GM12878 (cell line): ENCODE results near the gene PPP1R27. TPM values are rescaled to one million over a fixed set of nuclear protein-coding genes. Genes with fewer than 3 reads are reported as not detected.

Experiments used
- ATAC-seq: fragments of 200-7000 bp; cut with Tn5 transposase; 3 replicates; pipeline ENCODE4 v1.9.1; 2020; ENCODE audit warnings: mild to moderate bottlenecking, moderate library complexity
- BruUV-seq: library from RNA; stranded (reverse); fragments of 400-500 nt; replicated peaks from 2 replicates; lab custom pipeline; 2021; lab: Mats Ljungman, UMichigan
- CTCF ChIA-PET: fragments of 300-600 bp; sonication (Branson Sonifier 250); formaldehyde crosslinking; extraction: SDS; loops from one replicate; lab custom pipeline; 2021; ENCODE audit warnings: inconsistent platforms; lab: Yijun Ruan, JAX
- POLR2A ChIA-PET: fragments of 350-600 bp; formaldehyde crosslinking; extraction: SDS; loops from one replicate; lab custom pipeline; 2021; ENCODE audit warnings: inconsistent platforms; lab: Charles Lee
- RAD21 ChIA-PET: fragments of 300-600 bp; sonication (Branson Sonifier 250); formaldehyde crosslinking; loops from one replicate; lab custom pipeline; 2023; ENCODE audit warnings: antibody characterized with exemption; ENCODE audit not compliant: unreplicated experiment; lab: Charles Lee
- SMC1A ChIA-PET: fragments of 300-600 bp; sonication (Branson Sonifier 250); formaldehyde crosslinking; loops from one replicate; lab custom pipeline; 2023; ENCODE audit not compliant: unreplicated experiment, uncharacterized antibody; lab: Charles Lee
- DNase-seq: peaks from one replicate; pipeline ENCODE4 v3.0.0-alpha.2; 2011; ENCODE audit warnings: low read depth, low spot score
- FAIRE-seq: peaks from 3 replicates; lab custom pipeline; 2011; peaks lifted over from hg19 to GRCh38; lab: Jason Lieb, UNC
- H2AFZ ChIP-seq: 2 replicates; pipeline ENCODE4 v1.6.0; 2011; ENCODE audit warnings: low read depth, low read length, control low read depth; ENCODE audit not compliant: control insufficient read depth
- H3K27ac ChIP-seq: 2 replicates; pipeline ENCODE4 v1.5.1; 2011; ENCODE audit warnings: control low read depth; ENCODE audit not compliant: control insufficient read depth, insufficient read depth
- H3K27me3 ChIP-seq, 2 experiments: replicated peaks in 1 of 2; 2 replicates each; pipeline versions ENCODE4 v1.6.0 to v1.6.1; 2011; ENCODE audit warnings: low read length in 1 of 2; ENCODE audit not compliant: control insufficient read depth in 2 of 2, insufficient read depth in 2 of 2
- H3K36me3 ChIP-seq, 2 experiments: 2 replicates each; pipeline ENCODE4 v1.5.1; 2011; ENCODE audit warnings: low read length in 1 of 2; ENCODE audit not compliant: control insufficient read depth in 2 of 2, insufficient read depth in 2 of 2
- H3K4me1 ChIP-seq: 2 replicates; pipeline ENCODE4 v1.6.1; 2011; ENCODE audit warnings: mild to moderate bottlenecking, low read length, moderate library complexity, mixed read lengths; ENCODE audit not compliant: control insufficient read depth, insufficient read depth
- H3K4me2 ChIP-seq: 2 replicates; pipeline ENCODE4 v1.6.0; 2011; ENCODE audit warnings: control low read depth; ENCODE audit not compliant: control insufficient read depth, insufficient read depth
- H3K4me3 ChIP-seq: fragments of 200-600 bp; sonication (generic); 2 replicates; pipeline ENCODE4 v1.5.1; 2016
- H3K79me2 ChIP-seq: 2 replicates; pipeline ENCODE4 v1.6.0; 2011; ENCODE audit warnings: low read length; ENCODE audit not compliant: control insufficient read depth, insufficient read depth
- H3K9ac ChIP-seq: 2 replicates; pipeline ENCODE4 v1.8.0; 2011; ENCODE audit warnings: low read length, control low read depth, mixed read lengths; ENCODE audit not compliant: control insufficient read depth, insufficient read depth
- H3K9me3 ChIP-seq: replicated peaks from 3 replicates; pipeline ENCODE4 v1.5.1; 2011; ENCODE audit warnings: mild to moderate bottlenecking, low read length; ENCODE audit not compliant: control insufficient read depth, insufficient read depth
- H4K20me1 ChIP-seq: 2 replicates; pipeline ENCODE4 v1.6.0; 2011; ENCODE audit not compliant: control insufficient read depth, insufficient read depth
- MEF2A ChIP-seq: IDR thresholded peaks from 2 replicates; pipeline ENCODE4 v1.6.1; 2011; ENCODE audit warnings: low read depth, mild to moderate bottlenecking, low read length, moderate library complexity; ENCODE audit not compliant: insufficient read depth
- MXI1 ChIP-seq: fragments of 150-350 bp; IDR thresholded peaks from 2 replicates; pipeline ENCODE4 v1.6.1; 2011; ENCODE audit warnings: low read depth, mild to moderate bottlenecking, inconsistent platforms, low read length, improper control_type of control experiment
- NFYB ChIP-seq: IDR thresholded peaks from 2 replicates; pipeline ENCODE4 v1.6.1; 2011; ENCODE audit warnings: low read depth, mild to moderate bottlenecking, low read length, improper control_type of control experiment, moderate library complexity; ENCODE audit not compliant: insufficient read depth
- SIX5 ChIP-seq: IDR thresholded peaks from 2 replicates; pipeline ENCODE4 v1.6.1; 2011; ENCODE audit warnings: mild to moderate bottlenecking, low read depth, low read length, moderate library complexity; ENCODE audit not compliant: severe bottlenecking
- WRNIP1 ChIP-seq: IDR thresholded peaks from 2 replicates; pipeline ENCODE4 v1.6.1; 2011; ENCODE audit warnings: low read depth, low read length, improper control_type of control experiment, borderline replicate concordance
- WGBS: methylation state at CpG from one replicate; pipeline ENCODE4 v1.1.6; 2016; ENCODE audit warnings: low lambda C conversion rate; ENCODE audit not compliant: insufficient replicate concordance, insufficient coverage; ENCODE audit errors: missing lambda C conversion rate; 5-methylcytosine and 5-hydroxymethylcytosine counted together
- in situ Hi-C: fragments of 300-500 bp; cut with MboI; formaldehyde crosslinking; loops from 9 replicates; pipeline ENCODE4 v1.14.3; 2018; ENCODE audit warnings: mixed read lengths
- intact Hi-C: fragments of 100-400 bp; cut with micrococcal nuclease; formaldehyde crosslinking; loops from one replicate; pipeline ENCODE4 v1.14.2; 2022; ENCODE audit not compliant: unreplicated experiment
- polyA plus RNA-seq, 11 experiments: library from polyadenylated mRNA; depleted of rRNA in 4 of 11; unstranded in 6 of 11; stranded (reverse) in 5 of 11; fragments of >200 nt; fragmentation: Nextera tagmentation in 4 of 11; fragmentation: Illumina TruSeq in 1 of 11; extraction: Ambion mirVana in 4 of 11; extraction: Trizol in 1 of 11; gene quantifications; 1 replicate in 1 of 11; 2 replicates in 10 of 11; pipeline versions ENCODE4 v1.2.1 to v1.2.3, GENCODE V29; 2011 to 2016; ENCODE audit warnings: inconsistent platforms in 2 of 11, missing spikeins in 2 of 11, low read depth in 1 of 11
- total RNA-seq, 4 experiments: library from RNA; depleted of rRNA in 3 of 4; stranded (reverse); fragments of >200 nt in 3 of 4; fragmentation: Illumina TruSeq in 1 of 4; extraction: Trizol in 1 of 4; gene quantifications; 2 replicates each; pipeline versions ENCODE4 v1.2.1 to v1.2.3, GENCODE V29; 2013 to 2021
- TF ChIP-seq, protein P1 (sequence below): fragments of 450-650 bp; IDR thresholded peaks from 2 replicates; pipeline ENCODE4 v1.6.1; 2018; ENCODE audit warnings: mild to moderate bottlenecking, low read depth, moderate library complexity; ENCODE audit not compliant: partially characterized antibody
- TF ChIP-seq, protein P2 (sequence below): fragments of 450-650 bp; IDR thresholded peaks from 2 replicates; pipeline ENCODE4 v1.6.1; 2017; ENCODE audit warnings: antibody characterized with exemption, mild to moderate bottlenecking, moderate library complexity

Gene PPP1R27
- total and polyA plus RNA-seq, 10 of the 15 experiments (the other 5 are each of a cell fraction or from before 2014, with no cell fraction given): 0.17 to 1.6 (median 0.49) TPM; not detected in 3

DNA sequence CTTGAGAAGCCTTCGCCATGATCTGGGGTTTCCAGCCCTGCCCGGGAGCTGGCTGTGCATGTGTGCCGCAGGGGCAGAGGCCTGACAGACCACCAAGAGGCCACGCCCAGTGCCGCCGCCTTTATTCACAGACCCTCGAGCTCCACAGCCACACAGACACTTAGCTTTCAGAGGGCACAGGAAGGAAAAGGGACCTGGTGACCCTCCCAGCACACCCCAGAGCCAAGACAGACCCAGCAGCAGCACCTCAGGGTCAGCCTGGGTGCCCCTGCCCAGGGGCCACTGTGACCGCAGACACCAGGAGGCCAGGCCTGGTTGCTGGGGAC lies 12.6 kb downstream of the PPP1R27 start:
- SMC1A ChIA-PET: no interaction called here
- DNase-seq (no peak), FAIRE-seq (no peak), ATAC-seq (no peak)
- H3K4me3 ChIP-seq: no peak overlapping the region
- no peaks in the 10 kb centered on the region for H3K4me1 ChIP-seq
- intact Hi-C loops (no loop called here), in situ Hi-C loops (loop anchor here (5.0 kb wide), 1 partner anchor 105 kb away; no protein-coding TSS in a partner anchor)
- no peaks in the 10 kb centered on the region for H3K9me3 ChIP-seq
- WGBS: 66% methylated on average over 8 of the region's 8 CpGs
- H3K27me3 ChIP-seq: no peaks in the 10 kb centered on the region
- no peak for TF ChIP-seq WRNIP1
- TF ChIP-seq, protein P1, sequence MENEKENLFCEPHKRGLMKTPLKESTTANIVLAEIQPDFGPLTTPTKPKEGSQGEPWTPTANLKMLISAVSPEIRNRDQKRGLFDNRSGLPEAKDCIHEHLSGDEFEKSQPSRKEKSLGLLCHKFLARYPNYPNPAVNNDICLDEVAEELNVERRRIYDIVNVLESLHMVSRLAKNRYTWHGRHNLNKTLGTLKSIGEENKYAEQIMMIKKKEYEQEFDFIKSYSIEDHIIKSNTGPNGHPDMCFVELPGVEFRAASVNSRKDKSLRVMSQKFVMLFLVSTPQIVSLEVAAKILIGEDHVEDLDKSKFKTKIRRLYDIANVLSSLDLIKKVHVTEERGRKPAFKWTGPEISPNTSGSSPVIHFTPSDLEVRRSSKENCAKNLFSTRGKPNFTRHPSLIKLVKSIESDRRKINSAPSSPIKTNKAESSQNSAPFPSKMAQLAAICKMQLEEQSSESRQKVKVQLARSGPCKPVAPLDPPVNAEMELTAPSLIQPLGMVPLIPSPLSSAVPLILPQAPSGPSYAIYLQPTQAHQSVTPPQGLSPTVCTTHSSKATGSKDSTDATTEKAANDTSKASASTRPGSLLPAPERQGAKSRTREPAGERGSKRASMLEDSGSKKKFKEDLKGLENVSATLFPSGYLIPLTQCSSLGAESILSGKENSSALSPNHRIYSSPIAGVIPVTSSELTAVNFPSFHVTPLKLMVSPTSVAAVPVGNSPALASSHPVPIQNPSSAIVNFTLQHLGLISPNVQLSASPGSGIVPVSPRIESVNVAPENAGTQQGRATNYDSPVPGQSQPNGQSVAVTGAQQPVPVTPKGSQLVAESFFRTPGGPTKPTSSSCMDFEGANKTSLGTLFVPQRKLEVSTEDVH: no peak
- no peak for TF ChIP-seq MEF2A
- TF ChIP-seq SIX5: no peak
- TF ChIP-seq, protein P2, sequence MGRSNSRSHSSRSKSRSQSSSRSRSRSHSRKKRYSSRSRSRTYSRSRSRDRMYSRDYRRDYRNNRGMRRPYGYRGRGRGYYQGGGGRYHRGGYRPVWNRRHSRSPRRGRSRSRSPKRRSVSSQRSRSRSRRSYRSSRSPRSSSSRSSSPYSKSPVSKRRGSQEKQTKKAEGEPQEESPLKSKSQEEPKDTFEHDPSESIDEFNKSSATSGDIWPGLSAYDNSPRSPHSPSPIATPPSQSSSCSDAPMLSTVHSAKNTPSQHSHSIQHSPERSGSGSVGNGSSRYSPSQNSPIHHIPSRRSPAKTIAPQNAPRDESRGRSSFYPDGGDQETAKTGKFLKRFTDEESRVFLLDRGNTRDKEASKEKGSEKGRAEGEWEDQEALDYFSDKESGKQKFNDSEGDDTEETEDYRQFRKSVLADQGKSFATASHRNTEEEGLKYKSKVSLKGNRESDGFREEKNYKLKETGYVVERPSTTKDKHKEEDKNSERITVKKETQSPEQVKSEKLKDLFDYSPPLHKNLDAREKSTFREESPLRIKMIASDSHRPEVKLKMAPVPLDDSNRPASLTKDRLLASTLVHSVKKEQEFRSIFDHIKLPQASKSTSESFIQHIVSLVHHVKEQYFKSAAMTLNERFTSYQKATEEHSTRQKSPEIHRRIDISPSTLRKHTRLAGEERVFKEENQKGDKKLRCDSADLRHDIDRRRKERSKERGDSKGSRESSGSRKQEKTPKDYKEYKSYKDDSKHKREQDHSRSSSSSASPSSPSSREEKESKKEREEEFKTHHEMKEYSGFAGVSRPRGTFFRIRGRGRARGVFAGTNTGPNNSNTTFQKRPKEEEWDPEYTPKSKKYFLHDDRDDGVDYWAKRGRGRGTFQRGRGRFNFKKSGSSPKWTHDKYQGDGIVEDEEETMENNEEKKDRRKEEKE: no peak
- TF ChIP-seq MXI1: no peak
- TF ChIP-seq NFYB: no peak
- no peaks in the 10 kb centered on the region for H3K79me2 ChIP-seq
- no peak overlapping the region for H3K9ac ChIP-seq
- no peaks in the 10 kb centered on the region for H3K36me3 ChIP-seq
- no peaks in the 10 kb centered on the region for H4K20me1 ChIP-seq
- RAD21 ChIA-PET: no interaction called here
- no peak overlapping the region for H3K27ac ChIP-seq
- no TSS peak for BruUV-seq
- POLR2A ChIA-PET: no interaction called here
- CTCF ChIA-PET: interaction anchor here (0.7 kb wide), 1 partner anchor 84 kb away, joined by 3 read pairs; no protein-coding TSS in a partner anchor
- H2AFZ ChIP-seq: no peak overlapping the region
- no peak overlapping the region for H3K4me2 ChIP-seq
